GM18858 (cell line): ENCODE measurements around the gene PEAK3.

Source experiments
- ATAC-seq: cut with Tn5 transposase; IDR thresholded peaks from one replicate; pipeline ENCODE4 v1.9.1; 2021; ENCODE audit not compliant: unreplicated experiment

PEAK3 gene

GRCh38 chr19:2226051-2226839 lies 55.7 kb downstream of the PEAK3 start:
- ATAC-seq: no peak

DNA sequence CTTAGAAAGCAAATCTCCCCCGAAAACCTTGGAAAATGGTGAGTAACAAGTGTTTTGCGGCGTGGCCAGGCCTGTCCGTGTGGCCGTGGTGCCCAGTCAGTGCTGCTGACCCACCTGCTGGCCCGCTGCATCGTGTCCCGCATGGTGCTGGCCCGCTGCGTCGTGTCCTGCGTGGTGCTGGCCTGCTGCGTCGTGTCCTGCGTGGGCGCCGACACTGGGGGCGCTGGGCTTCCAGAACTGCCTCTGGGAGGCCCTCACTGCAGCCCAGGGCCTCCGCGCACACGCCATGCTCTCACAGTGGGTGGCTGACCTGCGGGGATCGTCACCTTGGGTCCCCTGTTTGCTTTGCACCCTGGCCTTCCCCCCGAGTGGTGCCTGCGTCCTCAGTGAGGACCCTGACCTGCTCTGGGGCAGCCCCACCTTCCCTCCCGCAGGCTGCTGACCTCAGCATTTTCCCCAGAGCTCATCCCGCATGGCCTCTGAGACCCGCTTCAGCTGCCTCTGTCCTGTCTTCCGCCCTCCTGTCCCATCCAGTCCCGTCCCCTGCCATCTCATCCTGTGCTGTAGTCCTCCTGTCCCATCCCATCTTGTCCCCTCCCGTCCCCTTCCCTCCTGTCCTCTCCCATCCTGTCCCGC lies 56.4 kb downstream of the PEAK3 start:
- ATAC-seq: no peak

GRCh38 chr19:2224754-2225349 lies 57.1 kb downstream of the PEAK3 start:
- ATAC-seq: no peak
